Esophagus squamous epithelium (tissue), 4 donors: ENCODE data around the gene IMMP2L.

Experiments
- CTCF ChIP-seq, 6 experiments: fragments of 450-650 bp in 4 of 6; fragments of 200-600 bp in 2 of 6; sonication (generic) in 2 of 6; IDR thresholded peaks; one replicate each; pipeline ENCODE4 v1.5.1; 2016 to 2019; ENCODE audit warnings: antibody characterized with exemption in 6 of 6, mild to moderate bottlenecking in 4 of 6, moderate library complexity in 4 of 6
- POLR2A ChIP-seq, 4 donors: fragments of 450-650 bp; IDR thresholded peaks; one replicate each; pipeline ENCODE4 v1.6.1; 2017; ENCODE audit warnings: antibody characterized with exemption in 4 of 4, mild to moderate bottlenecking in 4 of 4, moderate library complexity in 3 of 4

GRCh38 chr7:110626414-110626813 lies 935.9 kb downstream of the IMMP2L start:
- TF ChIP-seq POLR2A (IDR thresholded peaks at IDR 0.05) (no peak), CTCF (IDR thresholded peaks at IDR 0.05) (no peak)
